Stomach (tissue), 9 donors: ENCODE data around the gene OR13C4. TPM values are rescaled to one million over a fixed set of nuclear protein-coding genes. Genes with fewer than 3 reads are reported as not detected.
"Not testable (repeated sequence)": the region's sequence is repeated elsewhere in the genome, so short reads cannot be mapped to it uniquely, and the experiment has no call there.

Source experiments
- DNase-seq, 2 donors: peaks; one replicate each; pipeline versions ENCODE4 v3.0.0 to v3.0.0-alpha.2; 2013 to 2019
- H3K27ac ChIP-seq, 5 donors: fragments of 200-600 bp in 4 of 5; sonication (generic) in 4 of 5; one replicate each; pipeline ENCODE4 v1.5.1; 2013 to 2019; ENCODE audit warnings: mild to moderate bottlenecking in 1 of 5, moderate library complexity in 1 of 5
- H3K27me3 ChIP-seq, 3 donors: fragments of 200-600 bp; sonication (generic); one replicate each; pipeline ENCODE4 v1.5.1; 2017 to 2019; ENCODE audit warnings: mixed run types in 1 of 3
- H3K36me3 ChIP-seq, 4 donors: fragments of 200-600 bp; sonication (generic); 1 replicate in 3 of 4; 2 replicates in 1 of 4; pipeline ENCODE4 v1.5.1; 2016 to 2019
- H3K4me1 ChIP-seq, 4 donors: fragments of 200-600 bp; sonication (generic); one replicate each; pipeline ENCODE4 v1.5.1; 2016 to 2019
- H3K4me3 ChIP-seq, 4 donors: fragments of 200-600 bp; sonication (generic) in 3 of 4; one replicate each; pipeline ENCODE4 v1.5.1; 2016 to 2019; ENCODE audit warnings: mild to moderate bottlenecking in 1 of 4
- H3K9me3 ChIP-seq, 4 donors: fragments of 200-600 bp; sonication (generic); one replicate each; pipeline ENCODE4 v1.5.1; 2016 to 2019
- CTCF ChIP-seq, 7 experiments: fragments of 450-650 bp in 4 of 7; fragments of 200-600 bp in 3 of 7; sonication (generic) in 3 of 7; IDR thresholded peaks; one replicate each; pipeline ENCODE4 v1.5.1; 2016 to 2019; ENCODE audit warnings: antibody characterized with exemption in 7 of 7, control low read depth in 2 of 7, mild to moderate bottlenecking in 1 of 7
- EP300 ChIP-seq: sonication (generic); formaldehyde crosslinking; IDR thresholded peaks from one replicate; pipeline ENCODE4 v1.6.1; 2017; ENCODE audit warnings: antibody characterized with exemption
- POLR2A ChIP-seq, 4 donors: fragments of 450-650 bp; IDR thresholded peaks; one replicate each; pipeline ENCODE4 v1.6.1; 2016; ENCODE audit warnings: antibody characterized with exemption in 4 of 4, control low read depth in 2 of 4, mild to moderate bottlenecking in 1 of 4, moderate library complexity in 1 of 4
- POLR2AphosphoS5 ChIP-seq, 3 donors: sonication (generic); formaldehyde crosslinking; IDR thresholded peaks; one replicate each; pipeline ENCODE4 v1.6.1; 2016; ENCODE audit warnings: antibody characterized with exemption in 3 of 3
- WGBS, 5 donors: extraction: QIAGEN DNeasy Blood & Tissue Kit in 3 of 5; methylation state at CpG; one replicate each; pipeline versions ENCODE4 v1.1.5 to v1.1.7; 2013 to 2018; 5-methylcytosine and 5-hydroxymethylcytosine counted together
- intact Hi-C: fragments of 100-400 bp; cut with DNase I; formaldehyde crosslinking; loops from one replicate; pipeline ENCODE4 v1.15.1; 2023; ENCODE audit warnings: low total_unique reads
- polyA plus RNA-seq, 3 donors: library from polyadenylated mRNA; stranded (reverse); fragments of 200-250 nt; gene quantifications; one replicate each; pipeline ENCODE4 v1.2.3, GENCODE V29; 2013
- total RNA-seq, 5 donors: library from RNA; depleted of rRNA; stranded (reverse); fragments of >200 nt; gene quantifications; one replicate each; pipeline versions ENCODE4 v1.1.0 to v1.2.3, GENCODE V29; 2014 to 2016
- donor health status: healthy with polysubstance abuse.
- donor health status: Bipolar disorder and iron deficiency.
- donor health status: healthy.

OR13C4 gene
- total and polyA plus RNA-seq, 8 donors: 0.55 TPM; not detected in 7

GRCh38 chr9:104544644-104545043 lies 17.6 kb upstream of the OR13C4 start:
- H3K27me3 ChIP-seq: no peaks in the 10 kb centered on the region
- H3K4me1 ChIP-seq: no peaks in the 10 kb centered on the region
- DNase-seq: no peak
- WGBS, 5 donors: 83 to 89% (median 88%) methylated on average over 4 of the region's 4 CpGs
- intact Hi-C loops: no loop called here
- H3K36me3 ChIP-seq: no peaks in the 10 kb centered on the region
- no peaks in the 10 kb centered on the region for H3K9me3 ChIP-seq
- H3K27ac ChIP-seq: no peak overlapping the region
- TF ChIP-seq POLR2A (IDR thresholded peaks at IDR 0.05): no peak
- H3K4me3 ChIP-seq: no peak overlapping the region

- intact Hi-C loops: no loop called here
- Histone ChIP-seq H3K4me1 (no peaks in the 10 kb centered on the region), H3K4me3 (no peak overlapping the region), H3K36me3 (no peaks in the 10 kb centered on the region), H3K27ac (no peak overlapping the region), H3K27me3 (no peaks in the 10 kb centered on the region), H3K9me3 (no peaks in the 10 kb centered on the region)
- no peak for DNase-seq
- WGBS, 5 donors: 5 to 51% (median 33%) methylated on average over 1 of the region's 1 CpG
- TF ChIP-seq POLR2A (IDR thresholded peaks at IDR 0.05): no peak
- TF ChIP-seq CTCF (IDR thresholded peaks at IDR 0.05): no peak
These were observed 12.3 kb upstream of the OR13C4 start for GRCh38 chr9:104539275-104539674.

- TF ChIP-seq POLR2A (IDR thresholded peaks at IDR 0.05) (no peak), CTCF (IDR thresholded peaks at IDR 0.05) (no peak), EP300 (no peak), POLR2AphosphoS5 (IDR thresholded peaks at IDR 0.05) (no peak)
- no peaks in the 10 kb centered on the region for H3K4me1 ChIP-seq
- 89 to 92% (median 91%) methylated on average over 5 of the region's 5 CpGs for whole genome bisulfite sequencing, 5 donors
- H3K27ac ChIP-seq: no peak within 1 kb of the TSS
- no peak within 1 kb of the TSS for H3K4me3 ChIP-seq
- no peak for DNase-seq
- no peaks in the 10 kb centered on the region for H3K27me3 ChIP-seq
- H3K9me3 ChIP-seq: no peaks in the 10 kb centered on the region
- intact Hi-C loops: no loop called here
- no peaks in the 10 kb centered on the region for H3K36me3 ChIP-seq
These were observed 9.7 kb upstream of the OR13C4 start, which contains the start of gene OR13C3 for GRCh38 chr9:104536756-104537155. Gene OR13C3 (minus strand): TSS chr9:104536856. CDS start chr9:104536723, 133 bp downstream.

GRCh38 chr9:104520241-104520640 lies 6.8 kb downstream of the OR13C4 start:
- intact Hi-C loops, H3K9me3 ChIP-seq, H3K4me1 ChIP-seq, H3K27ac ChIP-seq, DNase-seq, H3K4me3 ChIP-seq, H3K36me3 ChIP-seq, H3K27me3 ChIP-seq: not testable (repeated sequence)
- WGBS, 5 donors: 77 to 86% (median 78%) methylated on average over 10 of the region's 10 CpGs

GRCh38 chr9:104514901-104515300 lies 12.1 kb downstream of the OR13C4 start:
- Histone ChIP-seq H3K27me3 (no peaks in the 10 kb centered on the region), H3K9me3 (no peaks in the 10 kb centered on the region), H3K27ac (no peak overlapping the region), H3K4me3 (no peak overlapping the region), H3K36me3 (no peaks in the 10 kb centered on the region), H3K4me1 (no peaks in the 10 kb centered on the region)
- TF ChIP-seq EP300 (no peak), POLR2AphosphoS5 (IDR thresholded peaks at IDR 0.05) (no peak), POLR2A (IDR thresholded peaks at IDR 0.05) (no peak), CTCF (IDR thresholded peaks at IDR 0.05) (no peak)
- DNase-seq: no peak
- intact Hi-C loops: no loop called here
- 69 to 78% (median 72%) methylated on average over 5 of the region's 5 CpGs for WGBS, 5 donors

- H3K9me3 ChIP-seq: no peaks in the 10 kb centered on the region
- no peaks in the 10 kb centered on the region for H3K4me1 ChIP-seq
- no peak for DNase-seq
- H3K36me3 ChIP-seq: no peaks in the 10 kb centered on the region
- TF ChIP-seq CTCF (IDR thresholded peaks at IDR 0.05) (no peak), EP300 (no peak), POLR2AphosphoS5 (IDR thresholded peaks at IDR 0.05) (no peak), POLR2A (IDR thresholded peaks at IDR 0.05) (no peak)
- intact Hi-C loops: no loop called here
- H3K4me3 ChIP-seq: no peak overlapping the region
- no peak overlapping the region for H3K27ac ChIP-seq
- H3K27me3 ChIP-seq: no peaks in the 10 kb centered on the region
These were observed 20.4 kb downstream of the OR13C4 start for GRCh38 chr9:104506565-104506964.
